IMR-90 (cell line): ENCODE data around the gene ZNF214. TPM values are rescaled to one million over a fixed set of nuclear protein-coding genes. Genes with fewer than 3 reads are reported as not detected.

ENCODE experiments used
- ATAC-seq: fragments of 200-7000 bp; cut with Tn5 transposase; 2 replicates; pipeline ENCODE4 v1.9.1; 2020; ENCODE audit warnings: low read depth, mild to moderate bottlenecking, moderate library complexity
- BruUV-seq: library from RNA; stranded (reverse); fragments of 400-500 nt; replicated peaks from 2 replicates; lab custom pipeline; 2021; lab: Mats Ljungman, UMichigan
- CTCF ChIA-PET: fragments of 300-600 bp; formaldehyde crosslinking; extraction: SDS; loops from one replicate; lab custom pipeline; 2021; ENCODE audit warnings: antibody characterized with exemption; lab: Yijun Ruan, JAX
- POLR2A ChIA-PET: fragments of 300-600 bp; sonication (Branson Sonifier 250); formaldehyde crosslinking; loops from one replicate; lab custom pipeline; 2022; ENCODE audit warnings: antibody characterized with exemption; ENCODE audit not compliant: unreplicated experiment; lab: Charles Lee
- DNase-seq: peaks from one replicate; pipeline ENCODE4 v3.0.0; 2013
- H2AFZ ChIP-seq: replicated peaks from 2 replicates; pipeline ENCODE3; 2013; ENCODE audit warnings: low read length, mild to moderate bottlenecking; ENCODE audit not compliant: poor library complexity
- H2AK5ac ChIP-seq: 2 replicates; pipeline ENCODE4 v1.6.1; 2013; ENCODE audit warnings: low read depth, low read length, inconsistent platforms
- H2AK9ac ChIP-seq: replicated peaks from 2 replicates; pipeline ENCODE3; 2013; ENCODE audit warnings: mild to moderate bottlenecking, low read depth, low read length, moderate library complexity; ENCODE audit not compliant: poor library complexity
- H2BK120ac ChIP-seq: 2 replicates; pipeline ENCODE4 v1.6.1; 2013; ENCODE audit warnings: low read depth, low read length, inconsistent platforms
- H2BK15ac ChIP-seq: 3 replicates; pipeline ENCODE4 v1.6.1; 2013; ENCODE audit warnings: low read depth, low read length, inconsistent platforms
- H2BK20ac ChIP-seq: 2 replicates; pipeline ENCODE4 v1.6.1; 2013; ENCODE audit warnings: low read depth, mild to moderate bottlenecking, inconsistent platforms, low read length, moderate library complexity
- H2BK5ac ChIP-seq: 2 replicates; pipeline ENCODE4 v1.6.1; 2013; ENCODE audit warnings: mild to moderate bottlenecking, low read depth, low read length, inconsistent platforms; ENCODE audit not compliant: poor library complexity, severe bottlenecking
- H3K14ac ChIP-seq: replicated peaks from 2 replicates; pipeline ENCODE4 v1.6.1; 2013; ENCODE audit warnings: low read depth, low read length, inconsistent platforms
- H3K18ac ChIP-seq: 2 replicates; pipeline ENCODE4 v1.6.1; 2013; ENCODE audit warnings: low read depth, low read length, control low read depth
- H3K23ac ChIP-seq: 2 replicates; pipeline ENCODE4 v1.6.1; 2013; ENCODE audit warnings: low read depth, low read length, inconsistent platforms
- H3K27ac ChIP-seq: 2 replicates; pipeline ENCODE4 v1.5.1; 2013; ENCODE audit warnings: mild to moderate bottlenecking, control low read depth, low read length; ENCODE audit not compliant: insufficient read depth
- H3K27me3 ChIP-seq: 2 replicates; pipeline ENCODE4 v1.6.1; 2013; ENCODE audit warnings: low read length; ENCODE audit not compliant: control insufficient read depth, insufficient read depth
- H3K36me3 ChIP-seq: 2 replicates; pipeline ENCODE4 v1.6.1; 2013; ENCODE audit warnings: low read length, mixed read lengths; ENCODE audit not compliant: control insufficient read depth, insufficient read depth
- H3K4ac ChIP-seq: 2 replicates; pipeline ENCODE4 v1.6.1; 2013; ENCODE audit warnings: low read depth, low read length, inconsistent platforms
- H3K4me1 ChIP-seq: 2 replicates; pipeline ENCODE4 v1.6.1; 2013; ENCODE audit warnings: low read length, mixed read lengths; ENCODE audit not compliant: control insufficient read depth, insufficient read depth
- H3K4me2 ChIP-seq: 2 replicates; pipeline ENCODE4 v1.6.1; 2013; ENCODE audit warnings: low read depth, mild to moderate bottlenecking, control low read depth, low read length, moderate library complexity
- H3K4me3 ChIP-seq: 2 replicates; pipeline ENCODE4 v1.5.1; 2013; ENCODE audit warnings: low read depth, mild to moderate bottlenecking, control low read depth, low read length, moderate library complexity; ENCODE audit not compliant: insufficient read depth
- H3K56ac ChIP-seq: 2 replicates; pipeline ENCODE4 v1.6.1; 2013; ENCODE audit warnings: low read length, inconsistent platforms; ENCODE audit not compliant: insufficient read depth; ENCODE audit errors: extremely low read depth
- H3K79me1 ChIP-seq, 2 experiments: 2 replicates each; pipeline ENCODE4 v1.6.1; 2013; ENCODE audit warnings: low read length in 2 of 2, inconsistent platforms in 1 of 2, low read depth in 1 of 2
- H3K9ac ChIP-seq: 2 replicates; pipeline ENCODE4 v1.6.1; 2013; ENCODE audit warnings: low read depth, low read length, control low read depth
- H3K9me1 ChIP-seq: 2 replicates; pipeline ENCODE4 v1.6.1; 2013; ENCODE audit warnings: low read length, inconsistent platforms; ENCODE audit not compliant: insufficient read depth
- H3K9me3 ChIP-seq: 2 replicates; pipeline ENCODE4 v1.6.1; 2013; ENCODE audit warnings: low read length; ENCODE audit not compliant: control insufficient read depth, insufficient read depth
- H4K20me1 ChIP-seq: 2 replicates; pipeline ENCODE4 v1.6.1; 2013; ENCODE audit warnings: low read length, inconsistent platforms; ENCODE audit not compliant: insufficient read depth
- H4K5ac ChIP-seq: 2 replicates; pipeline ENCODE4 v1.6.1; 2013; ENCODE audit warnings: mild to moderate bottlenecking, low read depth, low read length, control low read depth
- H4K8ac ChIP-seq, 2 experiments: 2 replicates each; pipeline ENCODE4 v1.6.1; 2013; ENCODE audit warnings: low read depth in 2 of 2, low read length in 2 of 2, control low read depth in 1 of 2, inconsistent platforms in 1 of 2
- H4K91ac ChIP-seq: 2 replicates; pipeline ENCODE4 v1.6.1; 2013; ENCODE audit warnings: low read depth, low read length, inconsistent platforms; ENCODE audit not compliant: insufficient read depth
- BHLHE40 ChIP-seq: fragments of 150-350 bp; IDR thresholded peaks from 2 replicates; pipeline ENCODE4 v1.6.1; 2016; ENCODE audit warnings: mild to moderate bottlenecking, low read depth, low read length
- CEBPB ChIP-seq: IDR thresholded peaks from 2 replicates; pipeline ENCODE4 v1.6.1; 2012; ENCODE audit warnings: low read depth, low read length, improper control_type of control experiment
- FOS ChIP-seq: fragments of 150-350 bp; IDR thresholded peaks from 2 replicates; pipeline ENCODE4 v1.6.1; 2016; ENCODE audit warnings: low read depth, low read length
- MAFK ChIP-seq: IDR thresholded peaks from 2 replicates; pipeline ENCODE4 v1.6.1; 2012; ENCODE audit warnings: low read depth, low read length, improper control_type of control experiment
- MXI1 ChIP-seq: IDR thresholded peaks from 2 replicates; pipeline ENCODE4 v1.6.1; 2012; ENCODE audit warnings: low read depth, mild to moderate bottlenecking, low read length, moderate library complexity, borderline replicate concordance
- NFE2L2 ChIP-seq: fragments of 150-350 bp; IDR thresholded peaks from 2 replicates; pipeline ENCODE4 v1.6.1; 2016; ENCODE audit warnings: low read depth, mild to moderate bottlenecking, low read length
- RAD21 ChIP-seq: IDR thresholded peaks from 2 replicates; pipeline ENCODE4 v1.6.1; 2012; ENCODE audit warnings: low read length, improper control_type of control experiment
- RCOR1 ChIP-seq: IDR thresholded peaks from 2 replicates; pipeline ENCODE4 v1.6.1; 2012; ENCODE audit warnings: mild to moderate bottlenecking, low read length, improper control_type of control experiment; ENCODE audit not compliant: insufficient replicate concordance
- RFX5 ChIP-seq: IDR thresholded peaks from 2 replicates; pipeline ENCODE4 v1.8.0; 2012; ENCODE audit warnings: low read depth, mild to moderate bottlenecking, low read length, moderate library complexity
- SMC3 ChIP-seq: fragments of 150-350 bp; IDR thresholded peaks from 2 replicates; pipeline ENCODE4 v1.6.1; 2016; ENCODE audit warnings: low read depth, mild to moderate bottlenecking, antibody characterized with exemption, low read length, moderate library complexity
- USF2 ChIP-seq: fragments of 150-350 bp; IDR thresholded peaks from 2 replicates; pipeline ENCODE4 v1.6.1; 2017; ENCODE audit warnings: mild to moderate bottlenecking, antibody characterized with exemption, low read length, low read depth
- WGBS, 2 experiments: methylation state at CpG; one replicate each; pipeline versions ENCODE4 v1.1.5 to v1.1.7; 2013; ENCODE audit warnings: missing lambda C conversion rate in 2 of 2; ENCODE audit not compliant: insufficient read length in 1 of 2; ENCODE audit errors: extremely low coverage in 2 of 2; 5-methylcytosine and 5-hydroxymethylcytosine counted together
- dilution Hi-C: fragments of 300-500 bp; cut with HindIII; formaldehyde crosslinking; loops from one replicate; pipeline ENCODE4 v1.14.3; 2018; ENCODE audit warnings: low sequenced_read_pairs; ENCODE audit not compliant: unreplicated experiment
- in situ Hi-C: fragments of 300-500 bp; cut with MboI; formaldehyde crosslinking; loops from 3 replicates; pipeline ENCODE4 v1.14.3; 2019; ENCODE audit warnings: low sequenced_read_pairs, inconsistent platforms, mixed read lengths
- intact Hi-C: fragments of 100-400 bp; cut with micrococcal nuclease; formaldehyde crosslinking; loops from 2 replicates; pipeline ENCODE4 v1.10.0; 2022
- polyA plus RNA-seq, 3 experiments: library from polyadenylated mRNA; depleted of rRNA; stranded (reverse); fragments of >200 nt; gene quantifications; 2 replicates each; pipeline ENCODE4 v1.2.3, GENCODE V29; 2012; ENCODE audit warnings: low replicate concordance in 1 of 3
- total RNA-seq: library from RNA; depleted of rRNA; stranded (reverse); fragments of >200 nt; gene quantifications from 2 replicates; pipeline ENCODE4 v1.2.3, GENCODE V29; 2012

ZNF214 gene
- total and polyA plus RNA-seq, 2 of the 4 experiments (the other 2 are of a cell fraction) = 0.82 to 2.5 TPM

GRCh38 chr11:7056828-7057513 is 36.8 kb upstream of the ZNF214 start:
- Histone ChIP-seq H3K18ac (no peak overlapping the region), H2BK5ac (no peak overlapping the region), H3K4me1 (no peaks in the 10 kb centered on the region), H3K4ac (no peak overlapping the region), H4K20me1 (no peaks in the 10 kb centered on the region), H2AK9ac (no peak overlapping the region), H3K4me3 (no peak overlapping the region), H3K14ac (no peak overlapping the region), H3K56ac (no peak overlapping the region), H3K79me1 (no peaks in the 10 kb centered on the region), H2AFZ (no peak overlapping the region), H3K36me3 (no peaks in the 10 kb centered on the region), H3K27ac (no peak overlapping the region), H2BK20ac (no peak overlapping the region), H3K27me3 (no peaks in the 10 kb centered on the region), H2BK15ac (no peak overlapping the region), H2BK120ac (no peak overlapping the region), H4K5ac (no peak overlapping the region), H3K23ac (no peak overlapping the region), H3K4me2 (no peak overlapping the region), H2AK5ac (no peak overlapping the region), H4K8ac (no peak overlapping the region), H4K91ac (no peak overlapping the region), H3K9me3 (no peaks in the 10 kb centered on the region), H3K9me1 (no peaks in the 10 kb centered on the region), H3K9ac (no peak overlapping the region)
- no TSS peak for BruUV-seq
- no peak for ATAC-seq
- POLR2A ChIA-PET = no interaction called here
- no CpG with 5 or more reads among the region's 6 CpGs for WGBS, 2 experiments
- TF ChIP-seq RAD21 (no peak), NFE2L2 (no peak), FOS (no peak), SMC3 (no peak), RFX5 (no peak), BHLHE40 (no peak), USF2 (no peak), RCOR1 (no peak), MAFK (no peak), MXI1 (no peak), CEBPB (no peak)
- intact Hi-C loops (no loop called here), in situ Hi-C loops (no loop called here), dilution Hi-C loops (no loop called here)
- CTCF ChIA-PET = interaction anchor here (1.4 kb wide), 1 partner anchor 10 kb away, joined by 3 read pairs; no protein-coding TSS in a partner anchor
- peak; percentile 12 for DNase-seq
